ENCODE measurements around the gene RBKS. TPM values are rescaled to one million over a fixed set of nuclear protein-coding genes. Genes with fewer than 3 reads are reported as not detected.

RBKS gene
- total and polyA plus RNA-seq, 2 of the 13 experiments (the other 11 are each of a cell fraction or from before 2014, with no cell fraction given): 7.7 to 8.3 TPM

GRCh38 chr2:27795093-27795834 is 94.9 kb downstream of the RBKS start (continued):
- TF ChIP-seq, protein P1, sequence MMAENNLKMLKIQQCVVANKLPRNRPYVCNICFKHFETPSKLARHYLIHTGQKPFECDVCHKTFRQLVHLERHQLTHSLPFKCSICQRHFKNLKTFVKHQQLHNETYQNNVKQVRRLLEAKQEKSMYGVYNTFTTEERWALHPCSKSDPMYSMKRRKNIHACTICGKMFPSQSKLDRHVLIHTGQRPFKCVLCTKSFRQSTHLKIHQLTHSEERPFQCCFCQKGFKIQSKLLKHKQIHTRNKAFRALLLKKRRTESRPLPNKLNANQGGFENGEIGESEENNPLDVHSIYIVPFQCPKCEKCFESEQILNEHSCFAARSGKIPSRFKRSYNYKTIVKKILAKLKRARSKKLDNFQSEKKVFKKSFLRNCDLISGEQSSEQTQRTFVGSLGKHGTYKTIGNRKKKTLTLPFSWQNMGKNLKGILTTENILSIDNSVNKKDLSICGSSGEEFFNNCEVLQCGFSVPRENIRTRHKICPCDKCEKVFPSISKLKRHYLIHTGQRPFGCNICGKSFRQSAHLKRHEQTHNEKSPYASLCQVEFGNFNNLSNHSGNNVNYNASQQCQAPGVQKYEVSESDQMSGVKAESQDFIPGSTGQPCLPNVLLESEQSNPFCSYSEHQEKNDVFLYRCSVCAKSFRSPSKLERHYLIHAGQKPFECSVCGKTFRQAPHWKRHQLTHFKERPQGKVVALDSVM (CRISPR knock-in tag; IDR thresholded peaks at IDR 0.05): no peak
- peak; percentile 49; the same call in 1 of the 2 replicates for TF ChIP-seq TFE3 (CRISPR knock-in tag; IDR thresholded peaks at IDR 0.05)
- peak; percentile 71 for TF ChIP-seq HNF4G (IDR thresholded peaks at IDR 0.05; ENCODE audit: borderline replicate concordance, low read depth, low read length)
- TF ChIP-seq HNF4G (CRISPR knock-in tag; IDR thresholded peaks at IDR 0.05; ENCODE audit: borderline replicate concordance, low read depth): no peak
- TF ChIP-seq, protein P2, sequence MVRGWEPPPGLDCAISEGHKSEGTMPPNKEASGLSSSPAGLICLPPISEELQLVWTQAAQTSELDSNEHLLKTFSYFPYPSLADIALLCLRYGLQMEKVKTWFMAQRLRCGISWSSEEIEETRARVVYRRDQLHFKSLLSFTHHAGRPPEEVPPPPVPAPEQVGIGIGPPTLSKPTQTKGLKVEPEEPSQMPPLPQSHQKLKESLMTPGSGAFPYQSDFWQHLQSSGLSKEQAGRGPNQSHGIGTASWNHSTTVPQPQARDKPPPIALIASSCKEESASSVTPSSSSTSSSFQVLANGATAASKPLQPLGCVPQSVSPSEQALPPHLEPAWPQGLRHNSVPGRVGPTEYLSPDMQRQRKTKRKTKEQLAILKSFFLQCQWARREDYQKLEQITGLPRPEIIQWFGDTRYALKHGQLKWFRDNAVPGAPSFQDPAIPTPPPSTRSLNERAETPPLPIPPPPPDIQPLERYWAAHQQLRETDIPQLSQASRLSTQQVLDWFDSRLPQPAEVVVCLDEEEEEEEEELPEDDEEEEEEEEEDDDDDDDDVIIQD (CRISPR knock-in tag; IDR thresholded peaks at IDR 0.05; ENCODE audit: low read depth): peak; percentile 76
- TF ChIP-seq SCMH1 (CRISPR knock-in tag; IDR thresholded peaks at IDR 0.05; ENCODE audit: borderline replicate concordance): no peak
- TF ChIP-seq ZNF644 (CRISPR knock-in tag; IDR thresholded peaks at IDR 0.05; ENCODE audit: low read depth): peak; percentile 94
- TF ChIP-seq ZNF33A (CRISPR knock-in tag; IDR thresholded peaks at IDR 0.05; ENCODE audit: borderline replicate concordance): 0 out of 2 replicates have a peak, but pooled peaks have one; percentile 61
- TF ChIP-seq, protein P3, sequence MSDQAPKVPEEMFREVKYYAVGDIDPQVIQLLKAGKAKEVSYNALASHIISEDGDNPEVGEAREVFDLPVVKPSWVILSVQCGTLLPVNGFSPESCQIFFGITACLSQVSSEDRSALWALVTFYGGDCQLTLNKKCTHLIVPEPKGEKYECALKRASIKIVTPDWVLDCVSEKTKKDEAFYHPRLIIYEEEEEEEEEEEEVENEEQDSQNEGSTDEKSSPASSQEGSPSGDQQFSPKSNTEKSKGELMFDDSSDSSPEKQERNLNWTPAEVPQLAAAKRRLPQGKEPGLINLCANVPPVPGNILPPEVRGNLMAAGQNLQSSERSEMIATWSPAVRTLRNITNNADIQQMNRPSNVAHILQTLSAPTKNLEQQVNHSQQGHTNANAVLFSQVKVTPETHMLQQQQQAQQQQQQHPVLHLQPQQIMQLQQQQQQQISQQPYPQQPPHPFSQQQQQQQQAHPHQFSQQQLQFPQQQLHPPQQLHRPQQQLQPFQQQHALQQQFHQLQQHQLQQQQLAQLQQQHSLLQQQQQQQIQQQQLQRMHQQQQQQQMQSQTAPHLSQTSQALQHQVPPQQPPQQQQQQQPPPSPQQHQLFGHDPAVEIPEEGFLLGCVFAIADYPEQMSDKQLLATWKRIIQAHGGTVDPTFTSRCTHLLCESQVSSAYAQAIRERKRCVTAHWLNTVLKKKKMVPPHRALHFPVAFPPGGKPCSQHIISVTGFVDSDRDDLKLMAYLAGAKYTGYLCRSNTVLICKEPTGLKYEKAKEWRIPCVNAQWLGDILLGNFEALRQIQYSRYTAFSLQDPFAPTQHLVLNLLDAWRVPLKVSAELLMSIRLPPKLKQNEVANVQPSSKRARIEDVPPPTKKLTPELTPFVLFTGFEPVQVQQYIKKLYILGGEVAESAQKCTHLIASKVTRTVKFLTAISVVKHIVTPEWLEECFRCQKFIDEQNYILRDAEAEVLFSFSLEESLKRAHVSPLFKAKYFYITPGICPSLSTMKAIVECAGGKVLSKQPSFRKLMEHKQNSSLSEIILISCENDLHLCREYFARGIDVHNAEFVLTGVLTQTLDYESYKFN (CRISPR knock-in tag; conservative IDR thresholded peaks at IDR 0.05): peak; percentile 72
- TF ChIP-seq POGZ (CRISPR knock-in tag; IDR thresholded peaks at IDR 0.05): peak; percentile 73
- peak; percentile 41; the same call in 1 of the 2 replicates for TF ChIP-seq ZBTB7B (CRISPR knock-in tag; IDR thresholded peaks at IDR 0.05)
- 0 out of 2 replicates have a peak, but pooled peaks have one; percentile 3 for TF ChIP-seq ZNF7 (CRISPR knock-in tag; IDR thresholded peaks at IDR 0.05)
- peak; percentile 76 for TF ChIP-seq ZMYM4 (CRISPR knock-in tag; IDR thresholded peaks at IDR 0.05)
- TF ChIP-seq TBP (CRISPR knock-in tag; IDR thresholded peaks at IDR 0.05): no peak
- TF ChIP-seq KDM1A (CRISPR knock-in tag; IDR thresholded peaks at IDR 0.05): peak; percentile 46; the same call in 1 of the 2 replicates
- TF ChIP-seq, protein P4, sequence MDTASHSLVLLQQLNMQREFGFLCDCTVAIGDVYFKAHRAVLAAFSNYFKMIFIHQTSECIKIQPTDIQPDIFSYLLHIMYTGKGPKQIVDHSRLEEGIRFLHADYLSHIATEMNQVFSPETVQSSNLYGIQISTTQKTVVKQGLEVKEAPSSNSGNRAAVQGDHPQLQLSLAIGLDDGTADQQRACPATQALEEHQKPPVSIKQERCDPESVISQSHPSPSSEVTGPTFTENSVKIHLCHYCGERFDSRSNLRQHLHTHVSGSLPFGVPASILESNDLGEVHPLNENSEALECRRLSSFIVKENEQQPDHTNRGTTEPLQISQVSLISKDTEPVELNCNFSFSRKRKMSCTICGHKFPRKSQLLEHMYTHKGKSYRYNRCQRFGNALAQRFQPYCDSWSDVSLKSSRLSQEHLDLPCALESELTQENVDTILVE (CRISPR knock-in tag; IDR thresholded peaks at IDR 0.05): no peak
- TF ChIP-seq MIER3 (CRISPR knock-in tag; IDR thresholded peaks at IDR 0.05; ENCODE audit: borderline replicate concordance): peak; percentile 53; the same call in 1 of the 2 replicates
- no peak for TF ChIP-seq JUND (CRISPR knock-in tag; IDR thresholded peaks at IDR 0.05)

All from HepG2 (cell line).